ENCODE measurements around the gene GRIN1. TPM values are rescaled to one million over a fixed set of nuclear protein-coding genes. Genes with fewer than 3 reads are reported as not detected.
A peak's percentile ranks its signal among the peaks of the same experiment; 100 is the strongest.

The GRIN1 gene
- total RNA-seq, 1 donor from 2014 or later = not detected

DNA sequence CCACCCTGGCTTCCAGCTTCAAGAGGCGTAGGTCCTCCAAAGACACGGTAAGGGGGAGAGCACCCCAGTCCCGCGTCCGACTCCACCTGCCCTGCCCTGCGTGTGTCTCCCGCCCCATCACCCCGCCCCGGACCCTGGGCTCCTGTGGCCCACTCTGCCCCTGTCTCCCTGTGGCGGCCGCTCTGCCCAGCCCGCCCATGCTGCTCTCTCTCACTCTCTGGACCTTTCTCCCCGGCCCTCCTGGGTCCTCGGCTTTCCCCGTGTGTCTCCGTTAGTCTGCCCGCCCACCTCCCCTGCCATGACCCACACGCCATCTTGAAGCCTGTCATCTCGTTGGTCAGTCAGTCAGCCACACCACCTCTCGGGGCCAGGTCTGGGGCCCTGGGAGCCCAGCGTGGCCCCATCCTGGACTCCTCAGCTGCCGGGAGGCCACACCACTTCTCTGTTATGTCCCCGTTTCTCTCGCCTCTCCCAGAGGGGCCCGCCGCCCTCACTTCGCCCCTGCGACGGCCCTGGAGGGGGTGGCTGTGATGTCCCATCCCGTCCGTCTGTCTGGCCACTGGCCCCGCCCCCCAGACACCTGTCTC is 26.4 kb downstream of the GRIN1 start:
- intact Hi-C loops (cut with micrococcal nuclease) = loop anchor here (10.0 kb wide), 1 partner anchor 321 kb away; the partner anchor contains the start of genes AJM1 and PHPT1
- H3K27ac Mint-ChIP-seq = no peak overlapping the region

GRCh38 chr9:137166380-137167229 is 27.7 kb downstream of the GRIN1 start:
- Mint-ChIP-seq H3K4me1 (no peaks in the 10 kb centered on the region), H3K9me3 (no peaks in the 10 kb centered on the region), H3K27ac (no peak overlapping the region), H3K36me3 (ENCODE audit: low read depth) (no peaks in the 10 kb centered on the region), H3K4me3 (no peak overlapping the region), H3K27me3 (peaks cover 24% of the 10 kb centered on the region)
- DNase-seq = no peak
- intact Hi-C loops (cut with micrococcal nuclease) = loop anchor here (10.0 kb wide), 1 partner anchor 322 kb away; the partner anchor contains the start of genes AJM1 and PHPT1

More for the DNA sequence above, 26.4 kb downstream of the GRIN1 start:
- Mint-ChIP-seq H3K27me3 (peaks cover 19% of the 10 kb centered on the region), H3K4me3 (no peak overlapping the region), H3K36me3 (ENCODE audit: low read depth) (no peaks in the 10 kb centered on the region), H3K4me1 (no peaks in the 10 kb centered on the region), H3K9me3 (no peaks in the 10 kb centered on the region)
- no peak for DNase-seq

DNA sequence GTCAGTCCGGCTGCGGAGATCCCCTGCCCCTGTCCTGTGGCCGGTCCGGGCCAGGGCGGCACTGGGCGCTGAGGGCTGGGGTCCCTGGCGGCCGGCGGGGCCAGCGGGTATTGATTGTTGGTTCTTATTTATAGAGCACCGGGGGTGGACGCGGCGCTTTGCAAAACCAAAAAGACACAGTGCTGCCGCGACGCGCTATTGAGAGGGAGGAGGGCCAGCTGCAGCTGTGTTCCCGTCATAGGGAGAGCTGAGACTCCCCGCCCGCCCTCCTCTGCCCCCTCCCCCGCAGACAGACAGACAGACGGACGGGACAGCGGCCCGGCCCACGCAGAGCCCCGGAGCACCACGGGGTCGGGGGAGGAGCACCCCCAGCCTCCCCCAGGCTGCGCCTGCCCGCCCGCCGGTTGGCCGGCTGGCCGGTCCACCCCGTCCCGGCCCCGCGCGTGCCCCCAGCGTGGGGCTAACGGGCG is 28.4 kb downstream of the GRIN1 start:
- DNase-seq = no peak
- no peaks in the 10 kb centered on the region for H3K4me1 Mint-ChIP-seq

DNA sequence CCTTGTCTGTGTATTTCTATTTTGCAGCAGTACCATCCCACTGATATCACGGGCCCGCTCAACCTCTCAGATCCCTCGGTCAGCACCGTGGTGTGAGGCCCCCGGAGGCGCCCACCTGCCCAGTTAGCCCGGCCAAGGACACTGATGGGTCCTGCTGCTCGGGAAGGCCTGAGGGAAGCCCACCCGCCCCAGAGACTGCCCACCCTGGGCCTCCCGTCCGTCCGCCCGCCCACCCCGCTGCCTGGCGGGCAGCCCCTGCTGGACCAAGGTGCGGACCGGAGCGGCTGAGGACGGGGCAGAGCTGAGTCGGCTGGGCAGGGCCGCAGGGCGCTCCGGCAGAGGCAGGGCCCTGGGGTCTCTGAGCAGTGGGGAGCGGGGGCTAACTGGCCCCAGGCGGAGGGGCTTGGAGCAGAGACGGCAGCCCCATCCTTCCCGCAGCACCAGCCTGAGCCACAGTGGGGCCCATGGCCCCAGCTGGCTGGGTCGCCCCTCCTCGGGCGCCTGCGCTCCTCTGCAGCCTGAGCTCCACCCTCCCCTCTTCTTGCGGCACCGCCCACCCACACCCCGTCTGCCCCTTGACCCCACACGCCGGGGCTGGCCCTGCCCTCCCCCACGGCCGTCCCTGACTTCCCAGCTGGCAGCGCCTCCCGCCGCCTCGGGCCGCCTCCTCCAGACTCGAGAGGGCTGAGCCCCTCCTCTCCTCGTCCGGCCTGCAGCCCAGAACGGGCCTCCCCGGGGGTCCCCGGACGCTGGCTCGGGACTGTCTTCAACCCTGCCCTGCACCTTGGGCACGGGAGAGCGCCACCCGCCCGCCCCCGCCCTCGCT is 29.0 kb downstream of the GRIN1 start:
- Mint-ChIP-seq H3K9me3 (no peaks in the 10 kb centered on the region), H3K4me1 (no peaks in the 10 kb centered on the region), H3K27me3 (peaks cover 28% of the 10 kb centered on the region), H3K27ac (no peak overlapping the region), H3K4me3 (no peak overlapping the region), H3K36me3 (ENCODE audit: low read depth) (no peaks in the 10 kb centered on the region)
- intact Hi-C loops (cut with micrococcal nuclease) = loop anchor here (1.0 to 10.0 kb wide), 2 partner anchors 11 to 323 kb away; partner anchors contain the start of genes AJM1 and PHPT1
- no peak for DNase-seq

More for the DNA sequence above, 28.4 kb downstream of the GRIN1 start:
- Mint-ChIP-seq H3K27ac (no peak overlapping the region), H3K9me3 (no peaks in the 10 kb centered on the region), H3K4me3 (no peak overlapping the region), H3K36me3 (ENCODE audit: low read depth) (no peaks in the 10 kb centered on the region), H3K27me3 (peaks cover 26% of the 10 kb centered on the region)
- intact Hi-C loops (cut with micrococcal nuclease) = loop anchor here (10.0 kb wide), 1 partner anchor 323 kb away; the partner anchor contains the start of genes AJM1 and PHPT1

DNA sequence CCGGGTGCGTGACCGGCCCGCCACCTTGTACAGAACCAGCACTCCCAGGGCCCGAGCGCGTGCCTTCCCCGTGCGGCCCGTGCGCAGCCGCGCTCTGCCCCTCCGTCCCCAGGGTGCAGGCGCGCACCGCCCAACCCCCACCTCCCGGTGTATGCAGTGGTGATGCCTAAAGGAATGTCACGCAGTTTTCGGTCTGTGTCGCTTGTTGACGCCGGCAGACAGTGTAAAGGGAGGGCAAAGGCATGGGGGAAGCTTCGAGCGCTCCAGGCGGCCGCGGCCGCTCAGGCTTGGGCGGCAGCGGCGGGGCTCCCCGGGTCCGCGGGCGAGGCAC is 29.6 kb downstream of the GRIN1 start:
- intact Hi-C loops (cut with micrococcal nuclease) = loop anchor here (1.0 to 10.0 kb wide), 2 partner anchors 11 to 324 kb away; partner anchors contain the start of genes AJM1 and PHPT1
- no peak for DNase-seq
- no peak overlapping the region for H3K27ac Mint-ChIP-seq
- no peaks in the 10 kb centered on the region for H3K4me1 Mint-ChIP-seq
- H3K9me3 Mint-ChIP-seq = no peaks in the 10 kb centered on the region
- H3K4me3 Mint-ChIP-seq = no peak overlapping the region
- peaks cover 31% of the 10 kb centered on the region for H3K27me3 Mint-ChIP-seq
- H3K36me3 Mint-ChIP-seq (ENCODE audit: low read depth) = no peaks in the 10 kb centered on the region

DNA sequence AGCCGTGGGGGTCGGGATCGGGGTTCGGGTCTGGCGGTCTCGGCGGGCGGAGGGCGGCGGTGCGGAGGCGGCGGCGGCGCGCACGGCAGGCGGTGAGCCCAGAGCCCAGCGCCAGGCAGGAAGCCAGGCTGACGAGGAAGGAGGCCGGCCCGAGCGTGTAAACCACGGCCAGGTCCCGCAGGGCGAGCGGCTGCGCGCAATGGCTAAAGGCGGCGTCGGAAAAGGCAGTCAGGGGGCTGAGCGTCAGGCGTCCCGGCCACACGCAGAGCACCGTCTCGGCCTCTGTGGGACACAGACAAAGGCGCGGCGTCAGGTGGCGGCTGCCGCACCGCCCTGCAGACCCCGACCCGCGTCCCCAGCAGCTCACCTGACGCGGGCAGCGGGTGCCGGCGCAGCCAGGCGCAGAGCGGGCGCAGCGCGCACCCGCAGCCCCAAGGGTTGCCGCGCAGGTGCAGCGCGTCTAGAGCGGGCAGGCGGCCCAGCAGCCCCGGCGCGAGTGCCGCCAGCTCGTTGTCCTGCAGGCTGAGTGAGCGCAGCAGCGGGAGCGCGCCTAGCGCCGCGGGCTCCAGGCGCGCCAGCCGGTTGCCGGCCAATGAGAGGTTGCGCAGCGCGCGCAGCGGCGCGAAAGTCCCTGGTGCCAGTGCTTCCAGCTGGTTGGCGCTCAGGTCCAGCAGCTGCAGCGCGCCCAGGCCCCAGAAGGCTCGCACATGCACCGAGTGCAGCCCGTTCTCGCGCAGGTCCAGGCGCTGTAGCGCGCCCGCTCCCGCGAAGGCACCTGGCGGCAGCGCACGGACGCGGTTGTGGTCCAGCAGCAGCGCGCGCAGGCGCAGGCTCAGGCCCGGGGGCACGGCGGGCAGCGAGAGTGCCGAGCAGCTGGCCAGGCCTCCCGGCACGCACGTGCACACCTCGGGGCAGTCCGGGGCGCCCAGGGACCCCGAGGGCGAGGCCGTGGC is 30.2 kb downstream of the GRIN1 start:
- Mint-ChIP-seq H3K4me3 (peak overlapping the region; percentile 66), H3K27me3 (peaks cover 31% of the 10 kb centered on the region), H3K4me1 (no peaks in the 10 kb centered on the region), H3K36me3 (ENCODE audit: low read depth) (no peaks in the 10 kb centered on the region), H3K9me3 (no peaks in the 10 kb centered on the region), H3K27ac (no peak overlapping the region)
- intact Hi-C loops (cut with micrococcal nuclease) = loop anchor here (1.0 to 10.0 kb wide), 2 partner anchors 12 to 324 kb away; partner anchors contain the start of genes AJM1 and PHPT1
- DNase-seq = peak; percentile 75

DNA sequence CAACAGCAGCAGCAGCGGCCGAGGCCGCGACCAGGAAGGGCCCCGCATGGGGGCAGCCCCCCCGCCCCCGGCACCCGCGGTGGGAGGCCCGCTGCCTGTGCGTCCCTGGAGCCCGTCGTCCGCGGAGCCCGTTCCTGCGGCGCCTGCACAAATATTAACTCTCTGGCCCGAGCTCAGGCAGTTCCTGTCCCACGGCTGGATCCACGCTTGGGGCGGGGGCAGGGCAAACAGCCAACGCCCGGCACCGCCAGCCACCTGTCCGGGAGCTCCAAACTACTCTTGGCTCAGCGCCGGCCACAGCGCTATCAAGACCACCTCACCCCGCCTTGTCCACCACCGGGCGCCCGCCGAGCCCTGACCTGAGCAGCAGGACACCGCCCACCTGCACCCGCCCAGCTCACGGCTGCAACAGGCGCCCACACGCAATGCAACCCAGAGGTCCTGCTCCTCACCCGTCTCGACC is 31.0 kb downstream of the GRIN1 start, which contains the start of gene LRRC26:
LRRC26 (minus strand) TSS at position 156 of the 463 bp plus-strand sequence; CDS start at position 48, 108 bp downstream.
- Mint-ChIP-seq H3K27ac (no peak within 1 kb of the TSS), H3K27me3 (peaks cover 31% of the 10 kb centered on the region), H3K4me3 (peak within 1 kb of the TSS; percentile 66), H3K9me3 (no peaks in the 10 kb centered on the region), H3K4me1 (no peaks in the 10 kb centered on the region), H3K36me3 (ENCODE audit: low read depth) (no peaks in the 10 kb centered on the region)
- intact Hi-C loops (cut with micrococcal nuclease) = loop anchor here (5.0 to 10.0 kb wide), 3 partner anchors 43 to 325 kb away; partner anchors contain the start of genes AJM1, NPDC1 and PHPT1
- no peak for DNase-seq

- Mint-ChIP-seq H3K27ac (no peak overlapping the region), H3K36me3 (ENCODE audit: low read depth) (no peaks in the 10 kb centered on the region), H3K4me1 (no peaks in the 10 kb centered on the region), H3K4me3 (no peak overlapping the region), H3K9me3 (no peaks in the 10 kb centered on the region), H3K27me3 (peaks cover 31% of the 10 kb centered on the region)
- DNase-seq = no peak
- intact Hi-C loops (cut with micrococcal nuclease) = loop anchor here (5.0 to 10.0 kb wide), 2 partner anchors 43 to 126 kb away; partner anchors contain the start of gene NPDC1
These were observed 31.7 kb downstream of the GRIN1 start for GRCh38 chr9:137170486-137171148.

GRCh38 chr9:137171149-137171900 is 32.4 kb downstream of the GRIN1 start:
- Mint-ChIP-seq H3K4me1 (no peaks in the 10 kb centered on the region), H3K36me3 (ENCODE audit: low read depth) (no peaks in the 10 kb centered on the region), H3K27me3 (peaks cover 31% of the 10 kb centered on the region), H3K4me3 (no peak overlapping the region), H3K27ac (no peak overlapping the region), H3K9me3 (no peaks in the 10 kb centered on the region)
- DNase-seq = no peak
- intact Hi-C loops (cut with micrococcal nuclease) = loop anchor here (5.0 to 10.0 kb wide), 2 partner anchors 44 to 127 kb away; partner anchors contain the start of gene NPDC1

- Mint-ChIP-seq H3K4me1 (no peaks in the 10 kb centered on the region), H3K4me3 (no peak overlapping the region), H3K36me3 (ENCODE audit: low read depth) (peaks cover 4% of the 10 kb centered on the region), H3K27me3 (peaks cover 26% of the 10 kb centered on the region), H3K27ac (no peak overlapping the region), H3K9me3 (no peaks in the 10 kb centered on the region)
- intact Hi-C loops (cut with micrococcal nuclease) = loop anchor here (5.0 to 10.0 kb wide), 2 partner anchors 46 to 128 kb away; partner anchors contain the start of gene NPDC1
- DNase-seq = no peak
These were observed 34.2 kb downstream of the GRIN1 start for GRCh38 chr9:137172901-137173795.

Data from activated CD4-positive, alpha-beta T cell treated with anti-CD3 and anti-CD28 coated beads, Interleukin-2, amount 10 ng/mL, durations not matched to agents 24 days and 14 days (primary cell).